Stimulated activated CD4-positive, alpha-beta T cell treated with anti-CD3 and anti-CD28 coated beads, Interleukin-1b, Interleukin-23, amount 100 ng/mL, for 48 hours (primary cell): ENCODE measurements around the gene GLG1.
A peak's percentile ranks its signal among the peaks of the same experiment; 100 is the strongest.
"Not testable (repeated sequence)": the region's sequence is repeated elsewhere in the genome, so short reads cannot be mapped to it uniquely, and the experiment has no call there.

Source experiments
- DNase-seq: peaks from one replicate; pipeline ENCODE4 v3.0.0-alpha.2; 2020

Gene GLG1

GRCh38 chr16:74573622-74574021, 33.3 kb downstream of the GLG1 start:
- DNase-seq: no peak

- no peak for DNase-seq
Observed at GRCh38 chr16:74570412-74571301, 36.3 kb downstream of the GLG1 start.

- DNase-seq: no peak
Observed at GRCh38 chr16:74568961-74569631, 37.8 kb downstream of the GLG1 start.

GRCh38 chr16:74567901-74568300, 39.0 kb downstream of the GLG1 start:
- DNase-seq: no peak

GRCh38 chr16:74565378-74565777, 41.5 kb downstream of the GLG1 start:
- no peak for DNase-seq

GRCh38 chr16:74564451-74564984, 42.4 kb downstream of the GLG1 start:
- DNase-seq: no peak

GRCh38 chr16:74563828-74564263, 43.1 kb downstream of the GLG1 start:
- peak; percentile 14 for DNase-seq

- no peak for DNase-seq
Observed at GRCh38 chr16:74562117-74562516, 44.8 kb downstream of the GLG1 start.

- DNase-seq: no peak
Observed at GRCh38 chr16:74561626-74562025, 45.3 kb downstream of the GLG1 start.

GRCh38 chr16:74560912-74561311, 46.0 kb downstream of the GLG1 start:
- DNase-seq: no peak

GRCh38 chr16:74558873-74559272, 48.0 kb downstream of the GLG1 start:
- no peak for DNase-seq

GRCh38 chr16:74557275-74557674, 49.6 kb downstream of the GLG1 start:
- no peak for DNase-seq

GRCh38 chr16:74556375-74556922, 50.5 kb downstream of the GLG1 start:
- no peak for DNase-seq

- DNase-seq: not testable (repeated sequence)
Observed at GRCh38 chr16:74552357-74552756, 54.6 kb downstream of the GLG1 start.

- not testable (repeated sequence) for DNase-seq
Observed at GRCh38 chr16:74550227-74551019, 56.5 kb downstream of the GLG1 start.

GRCh38 chr16:74546112-74546511, 60.8 kb downstream of the GLG1 start:
- DNase-seq: not testable (repeated sequence)

- not testable (repeated sequence) for DNase-seq
Observed at GRCh38 chr16:74542911-74543578, 63.9 kb downstream of the GLG1 start.

GRCh38 chr16:74540663-74541062, 66.3 kb downstream of the GLG1 start:
- DNase-seq: not testable (repeated sequence)

- DNase-seq: not testable (repeated sequence)
Observed at GRCh38 chr16:74538801-74539200, 68.1 kb downstream of the GLG1 start.

GRCh38 chr16:74537746-74538145, 69.2 kb downstream of the GLG1 start:
- DNase-seq: not testable (repeated sequence)

- not testable (repeated sequence) for DNase-seq
Observed at GRCh38 chr16:74534650-74535049, 72.3 kb downstream of the GLG1 start.

GRCh38 chr16:74524926-74525325, 82.0 kb downstream of the GLG1 start:
- no peak for DNase-seq
